ENCODE data around the gene WDFY2. TPM values are rescaled to one million over a fixed set of nuclear protein-coding genes. Genes with fewer than 3 reads are reported as not detected.
A peak's percentile ranks its signal among the peaks of the same experiment; 100 is the strongest.

The WDFY2 gene
- total RNA-seq, 1 experiment from 2014 or later = 25.7 TPM

DNA sequence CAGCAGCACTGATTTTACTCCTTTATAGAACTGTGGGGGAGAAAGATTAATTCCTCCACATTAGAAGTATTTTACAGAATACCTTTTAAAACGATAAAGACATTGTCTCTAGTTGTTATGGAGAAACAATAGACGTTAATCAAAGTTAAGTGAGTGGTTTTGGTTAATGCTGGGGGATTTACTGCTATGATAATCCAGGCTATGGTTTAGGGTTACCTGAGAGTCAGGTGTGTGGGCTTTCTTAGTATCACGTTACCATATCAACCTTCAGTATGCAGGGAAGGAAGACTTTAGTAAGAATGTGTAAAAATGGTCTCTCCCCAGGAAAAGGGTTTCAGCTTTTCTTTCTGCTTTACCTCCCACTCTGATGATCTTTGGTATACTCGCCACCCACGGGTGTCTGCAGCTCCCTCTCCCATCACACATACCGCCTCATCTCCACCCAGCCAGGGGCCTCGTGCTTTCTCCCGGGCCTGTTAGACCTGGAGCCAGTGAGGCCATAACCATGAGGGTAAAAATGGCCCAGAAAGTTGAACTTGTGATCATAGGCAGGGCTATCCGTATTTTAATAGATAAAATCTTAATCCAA lies 45.6 kb upstream of the WDFY2 start:
- Mint-ChIP-seq H3K9me3 (no peaks in the 10 kb centered on the region), H3K36me3 (no peaks in the 10 kb centered on the region), H3K4me3 (no peak overlapping the region), H3K27ac (peak overlapping the region; percentile 88), H3K4me1 (peaks cover 39% of the 10 kb centered on the region), H3K27me3 (ENCODE audit: low read depth) (no peaks in the 10 kb centered on the region; the same call in 1 of the 2 replicates)
- TF ChIP-seq, protein P1, sequence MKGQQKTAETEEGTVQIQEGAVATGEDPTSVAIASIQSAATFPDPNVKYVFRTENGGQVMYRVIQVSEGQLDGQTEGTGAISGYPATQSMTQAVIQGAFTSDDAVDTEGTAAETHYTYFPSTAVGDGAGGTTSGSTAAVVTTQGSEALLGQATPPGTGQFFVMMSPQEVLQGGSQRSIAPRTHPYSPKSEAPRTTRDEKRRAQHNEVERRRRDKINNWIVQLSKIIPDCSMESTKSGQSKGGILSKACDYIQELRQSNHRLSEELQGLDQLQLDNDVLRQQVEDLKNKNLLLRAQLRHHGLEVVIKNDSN (CRISPR knock-in tag; IDR thresholded peaks at IDR 0.05) = no peak
- TF ChIP-seq SOX15 (CRISPR knock-in tag; IDR thresholded peaks at IDR 0.05) = no peak
- no peak for TF ChIP-seq ZNF138 (CRISPR knock-in tag; conservative IDR thresholded peaks at IDR 0.05)
- TF ChIP-seq, protein P2, sequence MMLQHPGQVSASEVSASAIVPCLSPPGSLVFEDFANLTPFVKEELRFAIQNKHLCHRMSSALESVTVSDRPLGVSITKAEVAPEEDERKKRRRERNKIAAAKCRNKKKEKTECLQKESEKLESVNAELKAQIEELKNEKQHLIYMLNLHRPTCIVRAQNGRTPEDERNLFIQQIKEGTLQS (CRISPR knock-in tag; conservative IDR thresholded peaks at IDR 0.05) = no peak
- no peak for TF ChIP-seq MYBL2 (CRISPR knock-in tag; IDR thresholded peaks at IDR 0.05)
- TF ChIP-seq, protein P3, sequence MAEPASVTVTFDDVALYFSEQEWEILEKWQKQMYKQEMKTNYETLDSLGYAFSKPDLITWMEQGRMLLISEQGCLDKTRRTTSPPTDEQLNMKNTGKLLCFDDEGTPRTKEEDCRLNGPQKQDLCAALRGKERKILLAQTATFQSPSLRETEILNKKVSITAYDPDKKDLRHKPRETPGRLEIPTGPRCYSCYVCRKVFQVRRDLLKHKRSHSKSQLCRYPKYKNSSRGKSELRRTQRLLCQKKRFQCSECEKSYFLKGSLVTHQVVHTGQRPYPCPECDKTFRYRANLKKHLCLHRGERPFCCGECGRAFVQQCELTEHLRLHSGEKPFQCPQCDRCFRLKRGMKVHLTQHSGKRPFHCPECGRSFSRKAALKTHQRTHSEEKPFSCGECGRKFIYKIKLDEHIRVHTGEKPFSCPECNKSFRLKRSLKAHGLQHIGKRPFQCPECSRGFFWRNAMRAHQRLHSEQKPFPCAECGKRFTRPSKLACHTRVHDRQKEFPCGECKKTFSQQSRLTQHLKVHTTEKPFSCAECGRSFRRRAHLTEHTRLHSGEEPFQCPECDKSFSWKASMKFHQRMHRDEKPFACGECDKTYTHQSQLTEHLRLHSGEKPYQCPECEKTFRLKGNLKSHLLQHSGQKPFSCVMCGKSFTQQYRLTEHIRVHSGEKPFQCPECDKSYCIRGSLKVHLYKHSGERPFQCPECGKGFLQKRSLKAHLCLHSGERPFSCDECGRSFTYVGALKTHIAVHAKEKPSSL (CRISPR knock-in tag; conservative IDR thresholded peaks at IDR 0.05) = no peak
- TF ChIP-seq, protein P4, sequence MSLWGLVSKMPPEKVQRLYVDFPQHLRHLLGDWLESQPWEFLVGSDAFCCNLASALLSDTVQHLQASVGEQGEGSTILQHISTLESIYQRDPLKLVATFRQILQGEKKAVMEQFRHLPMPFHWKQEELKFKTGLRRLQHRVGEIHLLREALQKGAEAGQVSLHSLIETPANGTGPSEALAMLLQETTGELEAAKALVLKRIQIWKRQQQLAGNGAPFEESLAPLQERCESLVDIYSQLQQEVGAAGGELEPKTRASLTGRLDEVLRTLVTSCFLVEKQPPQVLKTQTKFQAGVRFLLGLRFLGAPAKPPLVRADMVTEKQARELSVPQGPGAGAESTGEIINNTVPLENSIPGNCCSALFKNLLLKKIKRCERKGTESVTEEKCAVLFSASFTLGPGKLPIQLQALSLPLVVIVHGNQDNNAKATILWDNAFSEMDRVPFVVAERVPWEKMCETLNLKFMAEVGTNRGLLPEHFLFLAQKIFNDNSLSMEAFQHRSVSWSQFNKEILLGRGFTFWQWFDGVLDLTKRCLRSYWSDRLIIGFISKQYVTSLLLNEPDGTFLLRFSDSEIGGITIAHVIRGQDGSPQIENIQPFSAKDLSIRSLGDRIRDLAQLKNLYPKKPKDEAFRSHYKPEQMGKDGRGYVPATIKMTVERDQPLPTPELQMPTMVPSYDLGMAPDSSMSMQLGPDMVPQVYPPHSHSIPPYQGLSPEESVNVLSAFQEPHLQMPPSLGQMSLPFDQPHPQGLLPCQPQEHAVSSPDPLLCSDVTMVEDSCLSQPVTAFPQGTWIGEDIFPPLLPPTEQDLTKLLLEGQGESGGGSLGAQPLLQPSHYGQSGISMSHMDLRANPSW (CRISPR knock-in tag; conservative IDR thresholded peaks at IDR 0.05; ENCODE audit: low read depth) = no peak
- TF ChIP-seq, protein P5, sequence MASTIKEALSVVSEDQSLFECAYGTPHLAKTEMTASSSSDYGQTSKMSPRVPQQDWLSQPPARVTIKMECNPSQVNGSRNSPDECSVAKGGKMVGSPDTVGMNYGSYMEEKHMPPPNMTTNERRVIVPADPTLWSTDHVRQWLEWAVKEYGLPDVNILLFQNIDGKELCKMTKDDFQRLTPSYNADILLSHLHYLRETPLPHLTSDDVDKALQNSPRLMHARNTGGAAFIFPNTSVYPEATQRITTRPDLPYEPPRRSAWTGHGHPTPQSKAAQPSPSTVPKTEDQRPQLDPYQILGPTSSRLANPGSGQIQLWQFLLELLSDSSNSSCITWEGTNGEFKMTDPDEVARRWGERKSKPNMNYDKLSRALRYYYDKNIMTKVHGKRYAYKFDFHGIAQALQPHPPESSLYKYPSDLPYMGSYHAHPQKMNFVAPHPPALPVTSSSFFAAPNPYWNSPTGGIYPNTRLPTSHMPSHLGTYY (CRISPR knock-in tag; IDR thresholded peaks at IDR 0.05) = no peak
- TF ChIP-seq, protein P6, sequence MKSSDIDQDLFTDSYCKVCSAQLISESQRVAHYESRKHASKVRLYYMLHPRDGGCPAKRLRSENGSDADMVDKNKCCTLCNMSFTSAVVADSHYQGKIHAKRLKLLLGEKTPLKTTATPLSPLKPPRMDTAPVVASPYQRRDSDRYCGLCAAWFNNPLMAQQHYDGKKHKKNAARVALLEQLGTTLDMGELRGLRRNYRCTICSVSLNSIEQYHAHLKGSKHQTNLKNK (CRISPR knock-in tag; IDR thresholded peaks at IDR 0.05) = no peak
- TF ChIP-seq, protein P7, sequence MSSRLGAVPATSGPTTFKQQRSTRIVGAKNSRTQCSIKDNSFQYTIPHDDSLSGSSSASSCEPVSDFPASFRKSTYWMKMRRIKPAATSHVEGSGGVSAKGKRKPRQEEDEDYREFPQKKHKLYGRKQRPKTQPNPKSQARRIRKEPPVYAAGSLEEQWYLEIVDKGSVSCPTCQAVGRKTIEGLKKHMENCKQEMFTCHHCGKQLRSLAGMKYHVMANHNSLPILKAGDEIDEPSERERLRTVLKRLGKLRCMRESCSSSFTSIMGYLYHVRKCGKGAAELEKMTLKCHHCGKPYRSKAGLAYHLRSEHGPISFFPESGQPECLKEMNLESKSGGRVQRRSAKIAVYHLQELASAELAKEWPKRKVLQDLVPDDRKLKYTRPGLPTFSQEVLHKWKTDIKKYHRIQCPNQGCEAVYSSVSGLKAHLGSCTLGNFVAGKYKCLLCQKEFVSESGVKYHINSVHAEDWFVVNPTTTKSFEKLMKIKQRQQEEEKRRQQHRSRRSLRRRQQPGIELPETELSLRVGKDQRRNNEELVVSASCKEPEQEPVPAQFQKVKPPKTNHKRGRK (CRISPR knock-in tag; IDR thresholded peaks at IDR 0.05; ENCODE audit: borderline replicate concordance) = no peak
- TF ChIP-seq MXD4 (CRISPR knock-in tag; IDR thresholded peaks at IDR 0.05; ENCODE audit: borderline replicate concordance) = no peak
- no peak for TF ChIP-seq ESRRA (CRISPR knock-in tag; IDR thresholded peaks at IDR 0.05; ENCODE audit: borderline replicate concordance)
- TF ChIP-seq RELA (CRISPR knock-in tag; IDR thresholded peaks at IDR 0.05; ENCODE audit: borderline replicate concordance) = no peak
- CTCF ChIA-PET = interaction anchor here (0.5 kb wide), 1 partner anchor 259 kb away, joined by 3 read pairs; no protein-coding TSS in a partner anchor
- POLR2A ChIA-PET = interaction anchor here (1.1 kb wide), 1 partner anchor 137 kb away, joined by 8 read pairs; no protein-coding TSS in a partner anchor
- DNase-seq (ENCODE audit: low spot score) = no peak
- peak; percentile 68 for ATAC-seq

DNA sequence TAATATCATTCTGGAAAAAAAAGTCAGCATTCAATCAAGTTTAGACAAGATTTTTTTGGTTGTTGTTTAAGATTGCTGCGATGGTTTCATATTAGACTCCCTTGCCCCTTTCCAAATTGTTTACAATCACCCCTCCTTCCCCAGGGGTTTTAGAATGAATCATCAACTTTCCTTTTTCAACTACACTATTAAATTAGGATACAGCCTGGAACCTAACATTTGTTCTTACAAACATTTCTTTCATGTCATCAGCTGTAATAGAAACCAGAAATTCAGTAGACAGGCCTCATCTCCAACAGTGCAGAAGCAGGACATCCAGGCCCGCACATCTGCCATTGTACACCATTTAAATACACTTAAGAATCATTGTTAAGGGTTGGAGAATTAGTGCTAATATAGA lies 44.4 kb upstream of the WDFY2 start:
- ChIA-PET POLR2A (interaction anchor here (0.6 kb wide), 1 partner anchor 12 kb away, joined by 3 read pairs; no protein-coding TSS in a partner anchor), CTCF (no interaction called here)
- H3K9me3 Mint-ChIP-seq = no peaks in the 10 kb centered on the region
- H3K27ac Mint-ChIP-seq = 0 out of 2 replicates have a peak overlapping the region, but pooled peaks have one; percentile 12
- ATAC-seq (no peak), DNase-seq (ENCODE audit: low spot score) (no peak)
- H3K4me1 Mint-ChIP-seq = peaks cover 32% of the 10 kb centered on the region
- H3K4me3 Mint-ChIP-seq = no peak overlapping the region
- H3K27me3 Mint-ChIP-seq (ENCODE audit: low read depth) = no peaks in the 10 kb centered on the region; the same call in 1 of the 2 replicates
- no peaks in the 10 kb centered on the region for H3K36me3 Mint-ChIP-seq
- TF ChIP-seq, protein P8, sequence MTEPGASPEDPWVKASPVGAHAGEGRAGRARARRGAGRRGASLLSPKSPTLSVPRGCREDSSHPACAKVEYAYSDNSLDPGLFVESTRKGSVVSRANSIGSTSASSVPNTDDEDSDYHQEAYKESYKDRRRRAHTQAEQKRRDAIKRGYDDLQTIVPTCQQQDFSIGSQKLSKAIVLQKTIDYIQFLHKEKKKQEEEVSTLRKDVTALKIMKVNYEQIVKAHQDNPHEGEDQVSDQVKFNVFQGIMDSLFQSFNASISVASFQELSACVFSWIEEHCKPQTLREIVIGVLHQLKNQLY (CRISPR knock-in tag; IDR thresholded peaks at IDR 0.05) = no peak
- TF ChIP-seq NFATC4 (CRISPR knock-in tag; IDR thresholded peaks at IDR 0.05) (no peak), FOXK1 (CRISPR knock-in tag; IDR thresholded peaks at IDR 0.05) (no peak), MXD4 (CRISPR knock-in tag; IDR thresholded peaks at IDR 0.05; ENCODE audit: borderline replicate concordance) (no peak), NR2C2 (CRISPR knock-in tag; IDR thresholded peaks at IDR 0.05) (no peak), RORB (CRISPR knock-in tag; IDR thresholded peaks at IDR 0.05) (no peak), ZNF317 (CRISPR knock-in tag; IDR thresholded peaks at IDR 0.05; ENCODE audit: borderline replicate concordance, low read depth) (no peak), ZNF423 (CRISPR knock-in tag; IDR thresholded peaks at IDR 0.05) (no peak), TCF7 (CRISPR knock-in tag; IDR thresholded peaks at IDR 0.05; ENCODE audit: low read depth) (no peak)
- TF ChIP-seq, protein P2 (CRISPR knock-in tag; conservative IDR thresholded peaks at IDR 0.05) = no peak
- TF ChIP-seq, protein P9, sequence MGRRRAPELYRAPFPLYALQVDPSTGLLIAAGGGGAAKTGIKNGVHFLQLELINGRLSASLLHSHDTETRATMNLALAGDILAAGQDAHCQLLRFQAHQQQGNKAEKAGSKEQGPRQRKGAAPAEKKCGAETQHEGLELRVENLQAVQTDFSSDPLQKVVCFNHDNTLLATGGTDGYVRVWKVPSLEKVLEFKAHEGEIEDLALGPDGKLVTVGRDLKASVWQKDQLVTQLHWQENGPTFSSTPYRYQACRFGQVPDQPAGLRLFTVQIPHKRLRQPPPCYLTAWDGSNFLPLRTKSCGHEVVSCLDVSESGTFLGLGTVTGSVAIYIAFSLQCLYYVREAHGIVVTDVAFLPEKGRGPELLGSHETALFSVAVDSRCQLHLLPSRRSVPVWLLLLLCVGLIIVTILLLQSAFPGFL (CRISPR knock-in tag; IDR thresholded peaks at IDR 0.05; ENCODE audit: borderline replicate concordance) = no peak

Data from WTC11 (cell line).